ENCODE data around the gene ITGB6.

DNA sequence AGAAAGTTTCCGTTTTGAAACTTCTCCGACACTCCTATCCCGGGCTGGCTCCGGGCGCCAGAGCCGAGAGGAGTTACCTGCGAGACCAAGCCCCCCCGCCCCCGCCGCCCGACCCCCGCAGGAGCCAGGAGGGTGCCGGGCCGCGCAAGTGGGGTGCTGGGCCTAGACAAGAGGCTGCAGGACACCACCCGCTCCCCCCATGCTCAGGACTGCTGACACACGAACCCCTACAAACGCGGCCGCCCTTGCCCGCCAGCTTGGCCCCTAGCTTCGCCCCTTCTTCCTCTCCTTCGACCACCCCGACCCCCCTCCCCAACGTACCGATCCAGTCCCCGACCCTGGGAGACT lies 138.2 kb downstream of the ITGB6 start:
- TF ChIP-seq, protein P1, sequence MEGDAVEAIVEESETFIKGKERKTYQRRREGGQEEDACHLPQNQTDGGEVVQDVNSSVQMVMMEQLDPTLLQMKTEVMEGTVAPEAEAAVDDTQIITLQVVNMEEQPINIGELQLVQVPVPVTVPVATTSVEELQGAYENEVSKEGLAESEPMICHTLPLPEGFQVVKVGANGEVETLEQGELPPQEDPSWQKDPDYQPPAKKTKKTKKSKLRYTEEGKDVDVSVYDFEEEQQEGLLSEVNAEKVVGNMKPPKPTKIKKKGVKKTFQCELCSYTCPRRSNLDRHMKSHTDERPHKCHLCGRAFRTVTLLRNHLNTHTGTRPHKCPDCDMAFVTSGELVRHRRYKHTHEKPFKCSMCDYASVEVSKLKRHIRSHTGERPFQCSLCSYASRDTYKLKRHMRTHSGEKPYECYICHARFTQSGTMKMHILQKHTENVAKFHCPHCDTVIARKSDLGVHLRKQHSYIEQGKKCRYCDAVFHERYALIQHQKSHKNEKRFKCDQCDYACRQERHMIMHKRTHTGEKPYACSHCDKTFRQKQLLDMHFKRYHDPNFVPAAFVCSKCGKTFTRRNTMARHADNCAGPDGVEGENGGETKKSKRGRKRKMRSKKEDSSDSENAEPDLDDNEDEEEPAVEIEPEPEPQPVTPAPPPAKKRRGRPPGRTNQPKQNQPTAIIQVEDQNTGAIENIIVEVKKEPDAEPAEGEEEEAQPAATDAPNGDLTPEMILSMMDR (IDR thresholded peaks at IDR 0.05; ENCODE audit: extremely low read depth in 1 of 2, insufficient read depth in 1 of 2, low read depth in 1 of 2, low read length in 2 of 2) = no peak
- TF ChIP-seq, protein P2, sequence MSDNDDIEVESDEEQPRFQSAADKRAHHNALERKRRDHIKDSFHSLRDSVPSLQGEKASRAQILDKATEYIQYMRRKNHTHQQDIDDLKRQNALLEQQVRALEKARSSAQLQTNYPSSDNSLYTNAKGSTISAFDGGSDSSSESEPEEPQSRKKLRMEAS (IDR thresholded peaks at IDR 0.05; ENCODE audit: insufficient read depth, insufficient read length) = no peak
- TF ChIP-seq POLR2A (IDR thresholded peaks at IDR 0.05; ENCODE audit: low read depth, low read length) (no peak), MYC (IDR thresholded peaks at IDR 0.05; ENCODE audit: low read depth, low read length) (no peak), EZH2 (IDR thresholded peaks at IDR 0.05; ENCODE audit: borderline replicate concordance, low read depth, low read length, severe bottlenecking) (no peak), FOS (IDR thresholded peaks at IDR 0.05; ENCODE audit: borderline replicate concordance, insufficient read depth, low read length) (no peak), GATA2 (IDR thresholded peaks at IDR 0.05; ENCODE audit: insufficient read depth, insufficient read length, low read depth, low read length) (no peak), POLR2AphosphoS5 (IDR thresholded peaks at IDR 0.05; ENCODE audit: insufficient read depth, low read depth, low read length) (no peak), JUN (IDR thresholded peaks at IDR 0.05; ENCODE audit: borderline replicate concordance, insufficient read depth, insufficient read length, low read depth) (no peak)
